ENCODE measurements around the gene SH2B3. TPM values are rescaled to one million over a fixed set of nuclear protein-coding genes. Genes with fewer than 3 reads are reported as not detected.

SH2B3 gene
- total and polyA plus RNA-seq, 2 of the 13 experiments (the other 11 are each of a cell fraction or from before 2014, with no cell fraction given), result 6.8 to 6.9 TPM

GRCh38 chr12:111367661-111368221 is 38.0 kb upstream of the SH2B3 start (continued):
- TF ChIP-seq DPF2 (CRISPR knock-in tag; IDR thresholded peaks at IDR 0.05; ENCODE audit: borderline replicate concordance, low read depth) (peak; percentile 90), ZNF724P (CRISPR knock-in tag; IDR thresholded peaks at IDR 0.05; ENCODE audit: borderline replicate concordance) (no peak), RARG (CRISPR knock-in tag; IDR thresholded peaks at IDR 0.05; ENCODE audit: low read depth) (0 out of 2 replicates have a peak, but pooled peaks have one; percentile 20), ZNF350 (CRISPR knock-in tag; IDR thresholded peaks at IDR 0.05; ENCODE audit: borderline replicate concordance, low read depth) (peak; percentile 96), SETDB1 (CRISPR knock-in tag; IDR thresholded peaks at IDR 0.05; ENCODE audit: borderline replicate concordance) (no peak), FOXA1 (IDR thresholded peaks at IDR 0.05) (no peak), FOXA1 (CRISPR knock-in tag; IDR thresholded peaks at IDR 0.05) (peak; percentile 86), ZNF484 (CRISPR knock-in tag; IDR thresholded peaks at IDR 0.05; ENCODE audit: borderline replicate concordance, low read depth) (no peak), CCAR2 (optimal IDR thresholded peaks at IDR 0.05; ENCODE audit: low read depth, low read length) (no peak), PATZ1 (CRISPR knock-in tag; IDR thresholded peaks at IDR 0.05) (peak; percentile 86), STAT5B (CRISPR knock-in tag; IDR thresholded peaks at IDR 0.05) (no peak), KAT7 (CRISPR knock-in tag; IDR thresholded peaks at IDR 0.05; ENCODE audit: borderline replicate concordance) (no peak), PAWR (CRISPR knock-in tag; IDR thresholded peaks at IDR 0.05; ENCODE audit: borderline replicate concordance) (no peak), ZNF30 (CRISPR knock-in tag; IDR thresholded peaks at IDR 0.05) (no peak), FOXP1 (IDR thresholded peaks at IDR 0.05) (no peak), FOXP1 (CRISPR knock-in tag; IDR thresholded peaks at IDR 0.05) (peak; percentile 45; the same call in 1 of the 2 replicates), ESRRA (CRISPR knock-in tag; IDR thresholded peaks at IDR 0.05; ENCODE audit: low read depth) (peak; percentile 95), TSC22D2 (CRISPR knock-in tag; IDR thresholded peaks at IDR 0.05; ENCODE audit: borderline replicate concordance) (no peak), POGZ (CRISPR knock-in tag; IDR thresholded peaks at IDR 0.05) (peak; percentile 87), ZNF24 (IDR thresholded peaks at IDR 0.05) (no peak), KDM6A (CRISPR knock-in tag; IDR thresholded peaks at IDR 0.05; ENCODE audit: low read depth) (peak; percentile 97), ZBTB26 (CRISPR knock-in tag; IDR thresholded peaks at IDR 0.05; ENCODE audit: borderline replicate concordance) (peak; percentile 37; the same call in 1 of the 2 replicates)
- TF ChIP-seq, protein P1, sequence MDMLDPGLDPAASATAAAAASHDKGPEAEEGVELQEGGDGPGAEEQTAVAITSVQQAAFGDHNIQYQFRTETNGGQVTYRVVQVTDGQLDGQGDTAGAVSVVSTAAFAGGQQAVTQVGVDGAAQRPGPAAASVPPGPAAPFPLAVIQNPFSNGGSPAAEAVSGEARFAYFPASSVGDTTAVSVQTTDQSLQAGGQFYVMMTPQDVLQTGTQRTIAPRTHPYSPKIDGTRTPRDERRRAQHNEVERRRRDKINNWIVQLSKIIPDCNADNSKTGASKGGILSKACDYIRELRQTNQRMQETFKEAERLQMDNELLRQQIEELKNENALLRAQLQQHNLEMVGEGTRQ (IDR thresholded peaks at IDR 0.05; ENCODE audit: low read depth, low read length), result no peak
- TF ChIP-seq, protein P1 (CRISPR knock-in tag; IDR thresholded peaks at IDR 0.05; ENCODE audit: borderline replicate concordance), result no peak
- TF ChIP-seq, protein P2, sequence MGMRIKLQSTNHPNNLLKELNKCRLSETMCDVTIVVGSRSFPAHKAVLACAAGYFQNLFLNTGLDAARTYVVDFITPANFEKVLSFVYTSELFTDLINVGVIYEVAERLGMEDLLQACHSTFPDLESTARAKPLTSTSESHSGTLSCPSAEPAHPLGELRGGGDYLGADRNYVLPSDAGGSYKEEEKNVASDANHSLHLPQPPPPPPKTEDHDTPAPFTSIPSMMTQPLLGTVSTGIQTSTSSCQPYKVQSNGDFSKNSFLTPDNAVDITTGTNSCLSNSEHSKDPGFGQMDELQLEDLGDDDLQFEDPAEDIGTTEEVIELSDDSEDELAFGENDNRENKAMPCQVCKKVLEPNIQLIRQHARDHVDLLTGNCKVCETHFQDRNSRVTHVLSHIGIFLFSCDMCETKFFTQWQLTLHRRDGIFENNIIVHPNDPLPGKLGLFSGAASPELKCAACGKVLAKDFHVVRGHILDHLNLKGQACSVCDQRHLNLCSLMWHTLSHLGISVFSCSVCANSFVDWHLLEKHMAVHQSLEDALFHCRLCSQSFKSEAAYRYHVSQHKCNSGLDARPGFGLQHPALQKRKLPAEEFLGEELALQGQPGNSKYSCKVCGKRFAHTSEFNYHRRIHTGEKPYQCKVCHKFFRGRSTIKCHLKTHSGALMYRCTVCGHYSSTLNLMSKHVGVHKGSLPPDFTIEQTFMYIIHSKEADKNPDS (CRISPR knock-in tag; IDR thresholded peaks at IDR 0.05), result no peak

All from HepG2 (cell line).